H1 (cell line): ENCODE data around the gene PLIN4. TPM values are rescaled to one million over a fixed set of nuclear protein-coding genes. Genes with fewer than 3 reads are reported as not detected.

ENCODE experiments used
- CTCF ChIA-PET: fragments of 300-600 bp; sonication (Branson Sonifier 250); formaldehyde crosslinking; loops from one replicate; lab custom pipeline; 2021; ENCODE audit not compliant: partially characterized antibody; lab: Charles Lee
- POLR2A ChIA-PET: fragments of 300-600 bp; sonication (Branson Sonifier 250); formaldehyde crosslinking; loops from one replicate; lab custom pipeline; 2021; ENCODE audit warnings: inconsistent platforms; ENCODE audit not compliant: partially characterized antibody; lab: Charles Lee
- DNase-seq, 2 experiments: peaks; one replicate each; pipeline versions ENCODE4 v3.0.0 to v3.0.0-alpha.2; 2010 to 2022; ENCODE audit warnings: low spot score in 2 of 2, low read depth in 1 of 2, mixed read lengths in 1 of 2
- FAIRE-seq: peaks from 2 replicates; lab custom pipeline; 2011; peaks lifted over from hg19 to GRCh38; lab: Jason Lieb, UNC
- H2AFZ ChIP-seq: 2 replicates; pipeline ENCODE4 v1.8.1; 2012; ENCODE audit warnings: low read length, inconsistent platforms
- H2AK5ac ChIP-seq: 2 replicates; pipeline ENCODE4 v1.6.1; 2013; ENCODE audit warnings: low read depth, low read length
- H2BK120ac ChIP-seq: replicated peaks from 2 replicates; pipeline ENCODE3; 2013; ENCODE audit warnings: low read depth, low read length, inconsistent platforms
- H2BK12ac ChIP-seq: 2 replicates; pipeline ENCODE4 v1.6.1; 2013; ENCODE audit warnings: low read depth, low read length
- H2BK15ac ChIP-seq: 2 replicates; pipeline ENCODE4 v1.6.1; 2013; ENCODE audit warnings: low read length
- H2BK20ac ChIP-seq: 2 replicates; pipeline ENCODE4 v1.6.1; 2013; ENCODE audit warnings: low read length
- H2BK5ac ChIP-seq: 2 replicates; pipeline ENCODE4 v1.6.1; 2013; ENCODE audit warnings: low read depth, low read length
- H3K14ac ChIP-seq: 2 replicates; pipeline ENCODE4 v1.6.1; 2013; ENCODE audit warnings: inconsistent platforms; ENCODE audit not compliant: insufficient read length
- H3K18ac ChIP-seq: 2 replicates; pipeline ENCODE4 v1.6.1; 2013; ENCODE audit warnings: low read length; ENCODE audit errors: extremely low read depth
- H3K23ac ChIP-seq: 2 replicates; pipeline ENCODE4 v1.6.1; 2013; ENCODE audit warnings: inconsistent platforms; ENCODE audit not compliant: insufficient read length
- H3K23me2 ChIP-seq: 2 replicates; pipeline ENCODE4 v1.6.1; 2013; ENCODE audit warnings: low read depth, low read length
- H3K27ac ChIP-seq: 2 replicates; pipeline ENCODE4 v1.6.1; 2011; ENCODE audit warnings: low read depth, low read length, inconsistent platforms
- H3K27me3 ChIP-seq, 4 experiments: replicated peaks in 1 of 4; 1 replicate in 1 of 4; 2 replicates in 3 of 4; pipeline versions ENCODE4 v1.6.1 to v1.8.1; 2011 to 2013; ENCODE audit warnings: low read length in 3 of 4, mild to moderate bottlenecking in 3 of 4, inconsistent platforms in 2 of 4, mixed read lengths in 2 of 4, moderate library complexity in 1 of 4; ENCODE audit not compliant: control insufficient read depth in 3 of 4, insufficient read depth in 3 of 4; ENCODE audit errors: extremely low read depth in 1 of 4
- H3K36me3 ChIP-seq, 4 experiments: 2 replicates each; pipeline versions ENCODE4 v1.6.1 to v1.8.1; 2011 to 2013; ENCODE audit warnings: mild to moderate bottlenecking in 4 of 4, low read length in 3 of 4, moderate library complexity in 2 of 4, control low read depth in 1 of 4, inconsistent platforms in 1 of 4; ENCODE audit not compliant: insufficient read depth in 4 of 4, control insufficient read depth in 2 of 4
- H3K4ac ChIP-seq: replicated peaks from 2 replicates; pipeline ENCODE3; 2013; ENCODE audit warnings: low read length, low read depth, mixed read lengths, inconsistent platforms; ENCODE audit not compliant: insufficient read length
- H3K4me1 ChIP-seq, 4 experiments: replicated peaks in 1 of 4; 1 replicate in 1 of 4; 2 replicates in 3 of 4; pipeline versions ENCODE4 v1.6.1 to v1.8.1; 2011 to 2013; ENCODE audit warnings: low read length in 3 of 4, inconsistent platforms in 2 of 4, mixed read lengths in 1 of 4; ENCODE audit not compliant: insufficient read depth in 4 of 4, control insufficient read depth in 3 of 4
- H3K4me2 ChIP-seq, 2 experiments: 2 replicates each; pipeline versions ENCODE4 v1.6.1 to v1.8.1; 2011 to 2013; ENCODE audit warnings: low read depth in 2 of 2, low read length in 2 of 2, control low read depth in 1 of 2, inconsistent platforms in 1 of 2, mild to moderate bottlenecking in 1 of 2; ENCODE audit not compliant: insufficient read depth in 1 of 2
- H3K4me3 ChIP-seq, 4 experiments: fragments of 200-600, 300-600 bp in 1 of 4; sonication (generic), shearing (Covaris generic), sonication (Bioruptor Twin) in 1 of 4; 2 replicates each; pipeline versions ENCODE4 v1.5.1 to v1.8.1; 2011 to 2016; ENCODE audit warnings: low read length in 4 of 4, low read depth in 3 of 4, control low read depth in 2 of 4, inconsistent platforms in 2 of 4, mild to moderate bottlenecking in 2 of 4, mixed read lengths in 1 of 4, moderate library complexity in 1 of 4; ENCODE audit not compliant: insufficient read depth in 2 of 4; ENCODE audit errors: extremely low read depth in 1 of 4
- H3K56ac ChIP-seq: replicated peaks from 2 replicates; pipeline ENCODE3; 2013; ENCODE audit warnings: low read depth, mild to moderate bottlenecking, mixed read lengths, low read length, inconsistent platforms; ENCODE audit not compliant: insufficient read length
- H3K79me1 ChIP-seq: 2 replicates; pipeline ENCODE4 v1.6.1; 2013; ENCODE audit warnings: low read depth, low read length, control low read depth
- H3K79me2 ChIP-seq, 2 experiments: 2 replicates each; pipeline versions ENCODE4 v1.6.1 to v1.8.1; 2012 to 2013; ENCODE audit warnings: low read length in 2 of 2, mild to moderate bottlenecking in 2 of 2, inconsistent platforms in 1 of 2; ENCODE audit not compliant: insufficient read depth in 2 of 2, control insufficient read depth in 1 of 2
- H3K9ac ChIP-seq, 4 experiments: replicated peaks in 1 of 4; 1 replicate in 1 of 4; 2 replicates in 3 of 4; pipeline versions ENCODE4 v1.6.1 to v1.8.1; 2011 to 2013; ENCODE audit warnings: low read depth in 3 of 4, low read length in 3 of 4, control low read depth in 2 of 4, mild to moderate bottlenecking in 2 of 4, moderate library complexity in 2 of 4, inconsistent platforms in 1 of 4; ENCODE audit errors: extremely low read depth in 1 of 4
- H3K9me3 ChIP-seq, 2 experiments: 2 replicates each; pipeline versions ENCODE4 v1.6.1 to v1.8.1; 2012 to 2013; ENCODE audit warnings: mild to moderate bottlenecking in 2 of 2, moderate library complexity in 2 of 2, control low read depth in 1 of 2, inconsistent platforms in 1 of 2, low read depth in 1 of 2, low read length in 1 of 2, mixed read lengths in 1 of 2; ENCODE audit not compliant: insufficient read depth in 2 of 2
- H4K20me1 ChIP-seq, 2 experiments: replicated peaks in 1 of 2; 2 replicates each; pipeline versions ENCODE3 to v1.8.1; 2011 to 2013; ENCODE audit warnings: inconsistent platforms in 2 of 2, low read length in 2 of 2, mild to moderate bottlenecking in 1 of 2; ENCODE audit not compliant: insufficient read depth in 2 of 2, control insufficient read depth in 1 of 2
- H4K5ac ChIP-seq: 2 replicates; pipeline ENCODE4 v1.6.1; 2013; ENCODE audit warnings: low read length, low read depth, mixed read lengths, inconsistent platforms; ENCODE audit not compliant: insufficient read length
- H4K8ac ChIP-seq: 2 replicates; pipeline ENCODE4 v1.8.0; 2013; ENCODE audit warnings: mild to moderate bottlenecking, moderate library complexity, low read length, inconsistent platforms; ENCODE audit not compliant: insufficient read depth; ENCODE audit errors: extremely low read depth
- H4K91ac ChIP-seq: replicated peaks from 2 replicates; pipeline ENCODE3; 2013; ENCODE audit warnings: low read length, mixed read lengths, inconsistent platforms; ENCODE audit not compliant: insufficient read length
- HDAC2 ChIP-seq, 2 experiments: fragments of 300-600 bp in 1 of 2; sonication (generic) in 1 of 2; IDR thresholded peaks; 2 replicates each; pipeline ENCODE4 v1.6.1; 2011 to 2012; ENCODE audit warnings: low read depth in 2 of 2, low read length in 2 of 2, mild to moderate bottlenecking in 2 of 2, moderate library complexity in 2 of 2, borderline replicate concordance in 1 of 2, inconsistent platforms in 1 of 2
- KDM1A ChIP-seq: fragments of 200-600, 300-600 bp; sonication (generic); IDR thresholded peaks from 2 replicates; pipeline ENCODE4 v1.7.1; 2016; ENCODE audit warnings: mild to moderate bottlenecking, low read length, borderline replicate concordance
- WGBS, 2 experiments: shearing (Covaris generic) in 1 of 2; methylation state at CpG; one replicate each; pipeline versions ENCODE4 v1.1.6 to v1.1.7; 2013 to 2015; ENCODE audit warnings: low lambda C conversion rate in 2 of 2, mixed read lengths in 2 of 2, inconsistent platforms in 1 of 2, low coverage in 1 of 2, missing lambda C conversion rate in 1 of 2; ENCODE audit not compliant: insufficient replicate concordance in 2 of 2, insufficient coverage in 1 of 2, insufficient read length in 1 of 2; ENCODE audit errors: extremely low coverage in 1 of 2, missing lambda C conversion rate in 1 of 2; 5-methylcytosine and 5-hydroxymethylcytosine counted together
- polyA plus RNA-seq, 7 experiments: library from polyadenylated mRNA; depleted of rRNA in 3 of 7; stranded (reverse) in 5 of 7; unstranded in 2 of 7; fragments of >200 nt in 5 of 7; fragments of 200-250 nt in 2 of 7; gene quantifications; 1 replicate in 5 of 7; 2 replicates in 1 of 7; 4 replicates in 1 of 7; pipeline versions ENCODE4 v1.2.1 to v1.2.3, GENCODE V29; 2011 to 2013; ENCODE audit warnings: missing spikeins in 2 of 7, mixed read lengths in 2 of 7
- total RNA-seq: library from RNA; stranded (reverse); fragmentation: NEBNext Ultra II Directional; extraction: Animal tissue kit (Norgen Biotek cat#: 25700); gene quantifications from 2 replicates; pipeline ENCODE4 v1.2.1, GENCODE V29; 2021

The PLIN4 gene
- total and polyA plus RNA-seq, 2 of the 8 experiments (the other 6 are each of a cell fraction or from before 2014, with no cell fraction given), result 0.35 to 0.45 TPM

DNA sequence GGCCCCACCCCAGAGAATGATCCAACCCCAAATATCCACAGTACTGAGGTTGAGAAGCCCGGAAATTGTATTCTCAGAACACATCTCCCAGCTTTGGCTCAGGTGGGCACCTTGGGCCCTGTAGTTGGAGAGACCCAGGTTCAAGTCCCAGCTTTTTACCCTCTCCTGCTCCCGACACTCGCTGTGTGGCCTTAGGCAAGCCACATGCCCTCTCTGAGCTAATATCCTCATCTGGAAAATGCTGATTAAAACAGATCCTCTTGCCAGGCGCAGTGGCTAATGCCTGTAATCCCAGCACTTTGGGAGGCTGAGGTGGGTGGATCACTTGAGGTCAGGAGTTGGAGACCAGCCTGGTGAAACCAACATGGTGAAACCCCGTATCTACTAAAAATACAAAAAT lies 2.6 kb downstream of the PLIN4 start:
- ChIA-PET CTCF (interaction anchor here (0.6 to 5.8 kb wide), 4 partner anchors 11 to 466 kb away, joined by 3 to 62 read pairs (median 4); no protein-coding TSS in a partner anchor), POLR2A (interaction anchor here (1.4 to 3.9 kb wide), 4 partner anchors 8 to 23 kb away, joined by 3 to 27 read pairs (median 12); no protein-coding TSS in a partner anchor)
- Histone ChIP-seq H2AK5ac (no peak overlapping the region), H2BK12ac (no peak overlapping the region), H4K8ac (no peak overlapping the region), H2BK15ac (no peak overlapping the region), H4K91ac (no peak overlapping the region), H3K36me3 (no peaks in the 10 kb centered on the region), H3K4me2 (no peak overlapping the region), H3K4me1 (peaks cover 0 to 3% (median under 1%) of the 10 kb centered on the region in 4 experiments; a peak in 2 of 7 replicates), H3K79me1 (no peaks in the 10 kb centered on the region), H3K23ac (no peak overlapping the region), H3K23me2 (no peaks in the 10 kb centered on the region), H4K20me1 (peaks cover 2 to 3% of the 10 kb centered on the region in 2 experiments), H3K18ac (no peak overlapping the region), H2BK120ac (no peak overlapping the region), H3K9ac (no peak overlapping the region), H3K79me2 (no peaks in the 10 kb centered on the region), H3K27ac (no peak overlapping the region), H4K5ac (no peak overlapping the region), H3K14ac (no peak overlapping the region), H2AFZ (no peak overlapping the region), H2BK20ac (no peak overlapping the region), H3K56ac (no peak overlapping the region), H3K4ac (no peak overlapping the region), H3K4me3 (no peak overlapping the region), H2BK5ac (no peak overlapping the region), H3K27me3 (peaks cover 3 to 45% (median 32%) of the 10 kb centered on the region in 4 experiments), H3K9me3 (no peaks in the 10 kb centered on the region)
- TF ChIP-seq KDM1A (no peak), HDAC2 (IDR thresholded peaks at IDR 0.05; ENCODE audit: borderline replicate concordance in 1 of 2, low read depth in 2 of 2, low read length in 2 of 2) (peak in 1 of 2 experiments; percentile 13; a peak in 1 of 4 replicates)
- 86% methylated on average over 5 of the region's 5 CpGs; no CpG with 5 or more reads in 1 of the 2 experiments for WGBS, 2 experiments
- no peak for FAIRE-seq
- DNase-seq, result no peak
